Peyer's patch (tissue), 4 donors: Measurements from ENCODE around the gene C1orf198.

Source experiments
- POLR2A ChIP-seq, 2 donors: fragments of 450-650 bp; IDR thresholded peaks; one replicate each; pipeline ENCODE4 v1.5.1; 2017; ENCODE audit warnings: antibody characterized with exemption in 2 of 2, mild to moderate bottlenecking in 2 of 2, moderate library complexity in 2 of 2
- TF ChIP-seq, protein P1 (sequence below), 6 experiments: fragments of 450-650 bp in 4 of 6; fragments of 200-600 bp in 2 of 6; sonication (generic) in 1 of 6; IDR thresholded peaks; one replicate each; pipeline ENCODE4 v1.5.1; 2017 to 2019; ENCODE audit warnings: antibody characterized with exemption in 6 of 6, mild to moderate bottlenecking in 3 of 6, moderate library complexity in 1 of 6

DNA sequence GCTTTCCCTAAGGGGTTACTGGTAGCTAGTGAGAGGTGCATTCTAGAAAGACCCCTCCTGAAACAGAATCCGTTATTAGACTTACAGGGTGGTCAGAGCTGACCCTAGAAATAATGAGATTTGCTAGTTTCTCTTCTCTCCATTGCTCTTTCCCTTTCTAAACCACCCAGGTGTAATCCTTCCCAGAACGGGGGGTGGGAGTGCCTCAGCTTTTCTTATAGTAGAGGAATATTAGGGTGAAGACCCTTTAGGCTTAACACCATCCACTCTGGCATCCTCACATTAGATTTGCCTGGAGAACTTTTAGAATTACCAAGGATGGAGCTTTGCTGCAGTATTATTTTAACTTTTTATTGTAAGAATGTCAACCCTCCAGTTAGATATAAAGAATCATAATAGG lies 71.7 kb downstream of the C1orf198 start:
- TF ChIP-seq POLR2A (IDR thresholded peaks at IDR 0.05), result no peak
- TF ChIP-seq, protein P1, sequence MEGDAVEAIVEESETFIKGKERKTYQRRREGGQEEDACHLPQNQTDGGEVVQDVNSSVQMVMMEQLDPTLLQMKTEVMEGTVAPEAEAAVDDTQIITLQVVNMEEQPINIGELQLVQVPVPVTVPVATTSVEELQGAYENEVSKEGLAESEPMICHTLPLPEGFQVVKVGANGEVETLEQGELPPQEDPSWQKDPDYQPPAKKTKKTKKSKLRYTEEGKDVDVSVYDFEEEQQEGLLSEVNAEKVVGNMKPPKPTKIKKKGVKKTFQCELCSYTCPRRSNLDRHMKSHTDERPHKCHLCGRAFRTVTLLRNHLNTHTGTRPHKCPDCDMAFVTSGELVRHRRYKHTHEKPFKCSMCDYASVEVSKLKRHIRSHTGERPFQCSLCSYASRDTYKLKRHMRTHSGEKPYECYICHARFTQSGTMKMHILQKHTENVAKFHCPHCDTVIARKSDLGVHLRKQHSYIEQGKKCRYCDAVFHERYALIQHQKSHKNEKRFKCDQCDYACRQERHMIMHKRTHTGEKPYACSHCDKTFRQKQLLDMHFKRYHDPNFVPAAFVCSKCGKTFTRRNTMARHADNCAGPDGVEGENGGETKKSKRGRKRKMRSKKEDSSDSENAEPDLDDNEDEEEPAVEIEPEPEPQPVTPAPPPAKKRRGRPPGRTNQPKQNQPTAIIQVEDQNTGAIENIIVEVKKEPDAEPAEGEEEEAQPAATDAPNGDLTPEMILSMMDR (IDR thresholded peaks at IDR 0.05), result no peak
